GM23338 (cell line): ENCODE measurements around the gene TBC1D17. TPM values are rescaled to one million over a fixed set of nuclear protein-coding genes. Genes with fewer than 3 reads are reported as not detected.

ENCODE experiments used
- ATAC-seq: fragments of 200-7000 bp; cut with Tn5 transposase; 3 replicates; pipeline ENCODE4 v1.9.1; 2020
- DNase-seq: peaks from one replicate; pipeline ENCODE4 v3.0.0-alpha.2; 2015; ENCODE audit warnings: low spot score
- H2AFZ ChIP-seq: fragments of 200-600 bp; sonication (generic); 2 replicates; pipeline ENCODE4 v1.8.0; 2016; ENCODE audit warnings: antibody characterized with exemption, mild to moderate bottlenecking, moderate library complexity
- H3F3A ChIP-seq: fragments of 200-600 bp; sonication (generic); replicated peaks from 2 replicates; pipeline ENCODE4 v1.8.0; 2017; ENCODE audit warnings: antibody characterized with exemption, mixed run types, low read depth
- H3K27ac ChIP-seq: fragments of 200-600 bp; sonication (generic); 2 replicates; pipeline ENCODE4 v1.6.1; 2016; ENCODE audit warnings: low read depth
- H3K27me3 ChIP-seq: fragments of 200-600 bp; sonication (generic); 2 replicates; pipeline ENCODE4 v1.8.0; 2016; ENCODE audit warnings: mild to moderate bottlenecking, mixed run types, moderate library complexity; ENCODE audit not compliant: insufficient read depth
- H3K36me3 ChIP-seq: fragments of 200-600 bp; sonication (generic); 2 replicates; pipeline ENCODE4 v1.8.0; 2016; ENCODE audit warnings: mild to moderate bottlenecking; ENCODE audit not compliant: insufficient read depth
- H3K4me1 ChIP-seq: fragments of 200-600 bp; sonication (generic); 2 replicates; pipeline ENCODE4 v1.8.0; 2016; ENCODE audit warnings: mild to moderate bottlenecking, moderate library complexity; ENCODE audit not compliant: insufficient read depth
- H3K4me2 ChIP-seq: fragments of 200-600 bp; sonication (generic); 2 replicates; pipeline ENCODE4 v1.7.1; 2017; ENCODE audit warnings: mixed run types
- H3K4me3 ChIP-seq: fragments of 200-600 bp; sonication (generic); 2 replicates; pipeline ENCODE4 v1.6.1; 2016; ENCODE audit warnings: mixed run types
- H3K79me2 ChIP-seq: fragments of 200-600 bp; sonication (generic); replicated peaks from 2 replicates; pipeline ENCODE4 v1.8.0; 2017; ENCODE audit warnings: mild to moderate bottlenecking; ENCODE audit not compliant: insufficient read depth
- H3K9me2 ChIP-seq: fragments of 200-600 bp; sonication (generic); 2 replicates; pipeline ENCODE4 v1.8.0; 2017; ENCODE audit not compliant: insufficient read depth
- H4K20me1 ChIP-seq: fragments of 200-600 bp; sonication (generic); replicated peaks from 2 replicates; pipeline ENCODE4 v1.8.0; 2017; ENCODE audit warnings: mild to moderate bottlenecking; ENCODE audit not compliant: insufficient read depth
- H3K27ac Mint-ChIP-seq: 2 replicates; pipeline ENCODE4 v1.8.0; 2020; ENCODE audit warnings: inconsistent platforms, mild to moderate bottlenecking, moderate library complexity, mixed read lengths
- H3K27me3 Mint-ChIP-seq: 3 replicates; pipeline ENCODE4 v1.8.0; 2022; ENCODE audit warnings: low read depth, mild to moderate bottlenecking, moderate library complexity, mixed read lengths, inconsistent platforms; ENCODE audit not compliant: insufficient read depth, poor library complexity
- H3K36me3 Mint-ChIP-seq: 3 replicates; pipeline ENCODE4 v1.8.0; 2021; ENCODE audit warnings: low read depth, mild to moderate bottlenecking, inconsistent platforms, moderate library complexity, mixed read lengths
- H3K4me1 Mint-ChIP-seq: 3 replicates; pipeline ENCODE4 v1.8.0; 2020; ENCODE audit warnings: mild to moderate bottlenecking, inconsistent platforms, mixed read lengths
- H3K4me3 Mint-ChIP-seq: 3 replicates; pipeline ENCODE4 v1.8.0; 2021; ENCODE audit warnings: moderate library complexity, mild to moderate bottlenecking, inconsistent platforms, mixed read lengths
- H3K9me3 Mint-ChIP-seq: 3 replicates; pipeline ENCODE4 v1.8.0; 2020; ENCODE audit warnings: moderate library complexity, mild to moderate bottlenecking, inconsistent platforms, mixed read lengths
- CREB1 ChIP-seq: fragments of 250-450 bp; sonication (Bioruptor Pico); IDR thresholded peaks from 2 replicates; pipeline ENCODE4 v1.5.0; 2020; ENCODE audit warnings: low read depth, mild to moderate bottlenecking, moderate library complexity
- EZH2phosphoT487 ChIP-seq: fragments of 200-600 bp; sonication (generic); IDR thresholded peaks from one replicate; pipeline ENCODE4 v1.8.1; 2018; ENCODE audit warnings: antibody characterized with exemption; ENCODE audit not compliant: unreplicated experiment
- JUNB ChIP-seq: IDR thresholded peaks from one replicate; pipeline ENCODE4 v1.6.1; 2016; ENCODE audit warnings: antibody characterized with exemption; ENCODE audit not compliant: unreplicated experiment
- NANOG ChIP-seq: IDR thresholded peaks from 2 replicates; pipeline ENCODE4 v1.6.1; 2016; ENCODE audit warnings: antibody characterized with exemption, borderline replicate concordance
- POLR2AphosphoS5 ChIP-seq: IDR thresholded peaks from 2 replicates; pipeline ENCODE4 v1.6.1; 2016; ENCODE audit warnings: antibody characterized with exemption, low read depth
- STAT1 ChIP-seq: IDR thresholded peaks from one replicate; pipeline ENCODE4 v1.6.1; 2016; ENCODE audit warnings: antibody characterized with exemption; ENCODE audit not compliant: unreplicated experiment
- ZNF114 ChIP-seq: fragments of 250-450 bp; sonication (Bioruptor Pico); IDR thresholded peaks from 2 replicates; pipeline ENCODE4 v1.5.0; 2020; ENCODE audit warnings: mild to moderate bottlenecking, moderate library complexity
- ZNF331 ChIP-seq: fragments of 250-450 bp; sonication (Bioruptor Pico); IDR thresholded peaks from 2 replicates; pipeline ENCODE4 v1.5.0; 2020; ENCODE audit warnings: low read depth, mild to moderate bottlenecking, moderate library complexity
- polyA plus RNA-seq: library from polyadenylated mRNA; unstranded; fragments of >200 nt; fragmentation: Nextera tagmentation; extraction: Ambion mirVana; gene quantifications from 2 replicates; pipeline ENCODE4 v1.2.1, GENCODE V29; 2016
- total RNA-seq: library from RNA; depleted of rRNA; stranded (reverse); fragments of >200 nt; shearing (Covaris generic); gene quantifications from 2 replicates; pipeline ENCODE4 v1.2.3, GENCODE V29; 2014
- TF ChIP-seq, protein P1 (sequence below): IDR thresholded peaks from 2 replicates; pipeline ENCODE4 v1.6.1; 2016; ENCODE audit warnings: antibody characterized with exemption
- TF ChIP-seq, protein P2 (sequence below): IDR thresholded peaks from one replicate; pipeline ENCODE4 v1.6.1; 2018; ENCODE audit warnings: antibody characterized with exemption; ENCODE audit not compliant: unreplicated experiment
- TF ChIP-seq, protein P3 (sequence below), 2 experiments: fragments of 200-600 bp in 1 of 2; sonication (generic) in 1 of 2; conservative IDR thresholded peaks; 2 replicates each; pipeline versions ENCODE4 v1.5.1 to v1.6.1; 2016 to 2017; ENCODE audit warnings: antibody characterized with exemption in 2 of 2, low read depth in 2 of 2, mild to moderate bottlenecking in 2 of 2, moderate library complexity in 1 of 2
- TF ChIP-seq, protein P4 (sequence below): fragments of 250-450 bp; sonication (Bioruptor Pico); IDR thresholded peaks from 2 replicates; pipeline ENCODE4 v1.5.0; 2020; ENCODE audit warnings: mild to moderate bottlenecking, moderate library complexity

The TBC1D17 gene
- total and polyA plus RNA-seq, 2 experiments from 2014 or later = 19.3 to 43.1 TPM

DNA sequence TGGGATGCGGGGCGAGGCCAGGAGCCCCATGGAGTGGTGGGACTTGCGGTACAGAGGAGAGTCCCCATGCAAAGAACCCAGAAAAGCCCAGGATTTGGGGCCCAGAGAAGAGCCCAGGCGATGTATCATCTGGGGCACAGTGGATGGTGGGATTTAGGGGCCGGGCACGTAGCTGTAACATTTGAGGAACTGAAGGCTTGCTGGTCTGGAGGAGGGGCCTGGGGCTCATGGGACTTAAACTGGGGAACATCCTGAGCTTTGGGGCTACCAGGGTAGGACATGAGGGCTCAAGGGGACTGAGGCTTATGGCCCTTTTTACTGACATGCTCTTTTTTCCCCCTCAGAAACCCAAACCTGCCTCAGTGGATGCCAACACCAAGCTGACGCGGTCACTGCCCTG, 45.9 kb upstream of the TBC1D17 start (continued):
- TF ChIP-seq, protein P1, sequence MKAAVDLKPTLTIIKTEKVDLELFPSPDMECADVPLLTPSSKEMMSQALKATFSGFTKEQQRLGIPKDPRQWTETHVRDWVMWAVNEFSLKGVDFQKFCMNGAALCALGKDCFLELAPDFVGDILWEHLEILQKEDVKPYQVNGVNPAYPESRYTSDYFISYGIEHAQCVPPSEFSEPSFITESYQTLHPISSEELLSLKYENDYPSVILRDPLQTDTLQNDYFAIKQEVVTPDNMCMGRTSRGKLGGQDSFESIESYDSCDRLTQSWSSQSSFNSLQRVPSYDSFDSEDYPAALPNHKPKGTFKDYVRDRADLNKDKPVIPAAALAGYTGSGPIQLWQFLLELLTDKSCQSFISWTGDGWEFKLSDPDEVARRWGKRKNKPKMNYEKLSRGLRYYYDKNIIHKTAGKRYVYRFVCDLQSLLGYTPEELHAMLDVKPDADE = no peak
- no peak for TF ChIP-seq ZNF114

DNA sequence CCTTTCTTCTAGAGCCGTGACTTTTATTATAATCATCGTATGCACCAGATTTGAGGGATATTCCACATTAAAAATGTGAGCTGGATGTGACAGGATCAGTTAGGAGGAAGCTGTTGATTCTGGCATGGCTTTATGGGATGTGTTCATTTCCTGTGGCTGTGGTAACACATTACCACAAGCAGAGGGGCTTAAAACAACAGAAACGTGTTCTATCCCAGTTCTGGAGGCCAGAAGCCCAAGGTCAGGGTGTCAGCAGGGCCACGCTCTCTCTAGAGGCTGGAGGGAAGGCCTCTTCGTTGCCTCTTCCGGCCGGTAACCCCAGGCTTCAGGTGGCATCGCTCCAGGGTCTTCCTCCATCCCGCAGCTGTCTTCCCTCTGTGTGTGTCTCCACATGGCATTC, 44.9 kb upstream of the TBC1D17 start:
- no peaks in the 10 kb centered on the region for H3F3A ChIP-seq
- H3K9me2 ChIP-seq = no peaks in the 10 kb centered on the region
- Mint-ChIP-seq H3K4me3 (no peak overlapping the region), H3K4me1 (no peaks in the 10 kb centered on the region; the same call in 2 of the 3 replicates), H3K27me3 (peaks cover 10% of the 10 kb centered on the region), H3K9me3 (no peaks in the 10 kb centered on the region; the same call in 1 of the 3 replicates), H3K27ac (no peak overlapping the region), H3K36me3 (peaks cover 35% of the 10 kb centered on the region)
- H4K20me1 ChIP-seq = no peaks in the 10 kb centered on the region; the same call in 1 of the 2 replicates
- ATAC-seq (no peak), DNase-seq (no peak)
- no peak overlapping the region for H3K4me3 ChIP-seq
- no peaks in the 10 kb centered on the region for H3K27me3 ChIP-seq
- H2AFZ ChIP-seq = no peak overlapping the region
- no peaks in the 10 kb centered on the region for H3K79me2 ChIP-seq
- H3K36me3 ChIP-seq = no peaks in the 10 kb centered on the region
- H3K27ac ChIP-seq = no peak overlapping the region
- H3K4me2 ChIP-seq = no peak overlapping the region
- no peaks in the 10 kb centered on the region for H3K4me1 ChIP-seq
- TF ChIP-seq JUNB (no peak), STAT1 (no peak), NANOG (no peak), ZNF331 (CRISPR knock-in tag) (no peak), EZH2phosphoT487 (no peak), POLR2AphosphoS5 (no peak), CREB1 (no peak)
- TF ChIP-seq, protein P2, sequence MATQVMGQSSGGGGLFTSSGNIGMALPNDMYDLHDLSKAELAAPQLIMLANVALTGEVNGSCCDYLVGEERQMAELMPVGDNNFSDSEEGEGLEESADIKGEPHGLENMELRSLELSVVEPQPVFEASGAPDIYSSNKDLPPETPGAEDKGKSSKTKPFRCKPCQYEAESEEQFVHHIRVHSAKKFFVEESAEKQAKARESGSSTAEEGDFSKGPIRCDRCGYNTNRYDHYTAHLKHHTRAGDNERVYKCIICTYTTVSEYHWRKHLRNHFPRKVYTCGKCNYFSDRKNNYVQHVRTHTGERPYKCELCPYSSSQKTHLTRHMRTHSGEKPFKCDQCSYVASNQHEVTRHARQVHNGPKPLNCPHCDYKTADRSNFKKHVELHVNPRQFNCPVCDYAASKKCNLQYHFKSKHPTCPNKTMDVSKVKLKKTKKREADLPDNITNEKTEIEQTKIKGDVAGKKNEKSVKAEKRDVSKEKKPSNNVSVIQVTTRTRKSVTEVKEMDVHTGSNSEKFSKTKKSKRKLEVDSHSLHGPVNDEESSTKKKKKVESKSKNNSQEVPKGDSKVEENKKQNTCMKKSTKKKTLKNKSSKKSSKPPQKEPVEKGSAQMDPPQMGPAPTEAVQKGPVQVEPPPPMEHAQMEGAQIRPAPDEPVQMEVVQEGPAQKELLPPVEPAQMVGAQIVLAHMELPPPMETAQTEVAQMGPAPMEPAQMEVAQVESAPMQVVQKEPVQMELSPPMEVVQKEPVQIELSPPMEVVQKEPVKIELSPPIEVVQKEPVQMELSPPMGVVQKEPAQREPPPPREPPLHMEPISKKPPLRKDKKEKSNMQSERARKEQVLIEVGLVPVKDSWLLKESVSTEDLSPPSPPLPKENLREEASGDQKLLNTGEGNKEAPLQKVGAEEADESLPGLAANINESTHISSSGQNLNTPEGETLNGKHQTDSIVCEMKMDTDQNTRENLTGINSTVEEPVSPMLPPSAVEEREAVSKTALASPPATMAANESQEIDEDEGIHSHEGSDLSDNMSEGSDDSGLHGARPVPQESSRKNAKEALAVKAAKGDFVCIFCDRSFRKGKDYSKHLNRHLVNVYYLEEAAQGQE = no peak
- TF ChIP-seq, protein P3, sequence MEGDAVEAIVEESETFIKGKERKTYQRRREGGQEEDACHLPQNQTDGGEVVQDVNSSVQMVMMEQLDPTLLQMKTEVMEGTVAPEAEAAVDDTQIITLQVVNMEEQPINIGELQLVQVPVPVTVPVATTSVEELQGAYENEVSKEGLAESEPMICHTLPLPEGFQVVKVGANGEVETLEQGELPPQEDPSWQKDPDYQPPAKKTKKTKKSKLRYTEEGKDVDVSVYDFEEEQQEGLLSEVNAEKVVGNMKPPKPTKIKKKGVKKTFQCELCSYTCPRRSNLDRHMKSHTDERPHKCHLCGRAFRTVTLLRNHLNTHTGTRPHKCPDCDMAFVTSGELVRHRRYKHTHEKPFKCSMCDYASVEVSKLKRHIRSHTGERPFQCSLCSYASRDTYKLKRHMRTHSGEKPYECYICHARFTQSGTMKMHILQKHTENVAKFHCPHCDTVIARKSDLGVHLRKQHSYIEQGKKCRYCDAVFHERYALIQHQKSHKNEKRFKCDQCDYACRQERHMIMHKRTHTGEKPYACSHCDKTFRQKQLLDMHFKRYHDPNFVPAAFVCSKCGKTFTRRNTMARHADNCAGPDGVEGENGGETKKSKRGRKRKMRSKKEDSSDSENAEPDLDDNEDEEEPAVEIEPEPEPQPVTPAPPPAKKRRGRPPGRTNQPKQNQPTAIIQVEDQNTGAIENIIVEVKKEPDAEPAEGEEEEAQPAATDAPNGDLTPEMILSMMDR (conservative IDR thresholded peaks at IDR 0.05; ENCODE audit: low read depth in 2 of 2) = no peak
- TF ChIP-seq, protein P4, sequence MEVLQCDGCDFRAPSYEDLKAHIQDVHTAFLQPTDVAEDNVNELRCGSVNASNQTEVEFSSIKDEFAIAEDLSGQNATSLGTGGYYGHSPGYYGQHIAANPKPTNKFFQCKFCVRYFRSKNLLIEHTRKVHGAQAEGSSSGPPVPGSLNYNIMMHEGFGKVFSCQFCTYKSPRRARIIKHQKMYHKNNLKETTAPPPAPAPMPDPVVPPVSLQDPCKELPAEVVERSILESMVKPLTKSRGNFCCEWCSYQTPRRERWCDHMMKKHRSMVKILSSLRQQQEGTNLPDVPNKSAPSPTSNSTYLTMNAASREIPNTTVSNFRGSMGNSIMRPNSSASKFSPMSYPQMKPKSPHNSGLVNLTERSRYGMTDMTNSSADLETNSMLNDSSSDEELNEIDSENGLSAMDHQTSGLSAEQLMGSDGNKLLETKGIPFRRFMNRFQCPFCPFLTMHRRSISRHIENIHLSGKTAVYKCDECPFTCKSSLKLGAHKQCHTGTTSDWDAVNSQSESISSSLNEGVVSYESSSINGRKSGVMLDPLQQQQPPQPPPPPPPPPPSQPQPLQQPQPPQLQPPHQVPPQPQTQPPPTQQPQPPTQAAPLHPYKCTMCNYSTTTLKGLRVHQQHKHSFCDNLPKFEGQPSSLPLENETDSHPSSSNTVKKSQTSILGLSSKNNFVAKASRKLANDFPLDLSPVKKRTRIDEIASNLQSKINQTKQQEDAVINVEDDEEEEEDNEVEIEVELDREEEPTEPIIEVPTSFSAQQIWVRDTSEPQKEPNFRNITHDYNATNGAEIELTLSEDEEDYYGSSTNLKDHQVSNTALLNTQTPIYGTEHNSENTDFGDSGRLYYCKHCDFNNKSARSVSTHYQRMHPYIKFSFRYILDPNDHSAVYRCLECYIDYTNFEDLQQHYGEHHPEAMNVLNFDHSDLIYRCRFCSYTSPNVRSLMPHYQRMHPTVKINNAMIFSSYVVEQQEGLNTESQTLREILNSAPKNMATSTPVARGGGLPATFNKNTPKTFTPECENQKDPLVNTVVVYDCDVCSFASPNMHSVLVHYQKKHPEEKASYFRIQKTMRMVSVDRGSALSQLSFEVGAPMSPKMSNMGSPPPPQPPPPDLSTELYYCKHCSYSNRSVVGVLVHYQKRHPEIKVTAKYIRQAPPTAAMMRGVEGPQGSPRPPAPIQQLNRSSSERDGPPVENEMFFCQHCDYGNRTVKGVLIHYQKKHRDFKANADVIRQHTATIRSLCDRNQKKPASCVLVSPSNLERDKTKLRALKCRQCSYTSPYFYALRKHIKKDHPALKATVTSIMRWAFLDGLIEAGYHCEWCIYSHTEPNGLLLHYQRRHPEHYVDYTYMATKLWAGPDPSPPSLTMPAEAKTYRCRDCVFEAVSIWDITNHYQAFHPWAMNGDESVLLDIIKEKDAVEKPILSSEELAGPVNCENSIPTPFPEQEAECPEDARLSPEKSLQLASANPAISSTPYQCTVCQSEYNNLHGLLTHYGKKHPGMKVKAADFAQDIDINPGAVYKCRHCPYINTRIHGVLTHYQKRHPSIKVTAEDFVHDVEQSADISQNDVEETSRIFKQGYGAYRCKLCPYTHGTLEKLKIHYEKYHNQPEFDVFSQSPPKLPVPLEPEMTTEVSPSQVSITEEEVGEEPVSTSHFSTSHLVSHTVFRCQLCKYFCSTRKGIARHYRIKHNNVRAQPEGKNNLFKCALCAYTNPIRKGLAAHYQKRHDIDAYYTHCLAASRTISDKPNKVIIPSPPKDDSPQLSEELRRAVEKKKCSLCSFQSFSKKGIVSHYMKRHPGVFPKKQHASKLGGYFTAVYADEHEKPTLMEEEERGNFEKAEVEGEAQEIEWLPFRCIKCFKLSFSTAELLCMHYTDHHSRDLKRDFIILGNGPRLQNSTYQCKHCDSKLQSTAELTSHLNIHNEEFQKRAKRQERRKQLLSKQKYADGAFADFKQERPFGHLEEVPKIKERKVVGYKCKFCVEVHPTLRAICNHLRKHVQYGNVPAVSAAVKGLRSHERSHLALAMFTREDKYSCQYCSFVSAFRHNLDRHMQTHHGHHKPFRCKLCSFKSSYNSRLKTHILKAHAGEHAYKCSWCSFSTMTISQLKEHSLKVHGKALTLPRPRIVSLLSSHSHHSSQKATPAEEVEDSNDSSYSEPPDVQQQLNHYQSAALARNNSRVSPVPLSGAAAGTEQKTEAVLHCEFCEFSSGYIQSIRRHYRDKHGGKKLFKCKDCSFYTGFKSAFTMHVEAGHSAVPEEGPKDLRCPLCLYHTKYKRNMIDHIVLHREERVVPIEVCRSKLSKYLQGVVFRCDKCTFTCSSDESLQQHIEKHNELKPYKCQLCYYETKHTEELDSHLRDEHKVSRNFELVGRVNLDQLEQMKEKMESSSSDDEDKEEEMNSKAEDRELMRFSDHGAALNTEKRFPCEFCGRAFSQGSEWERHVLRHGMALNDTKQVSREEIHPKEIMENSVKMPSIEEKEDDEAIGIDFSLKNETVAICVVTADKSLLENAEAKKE (CRISPR knock-in tag) = no peak
- TF ChIP-seq, protein P1 = no peak
